Measurements from ENCODE around the gene ATRNL1. TPM values are rescaled to one million over a fixed set of nuclear protein-coding genes. Genes with fewer than 3 reads are reported as not detected.

The ATRNL1 gene
- total and polyA plus RNA-seq, 2 of the 8 experiments (the other 6 are each of a cell fraction or from before 2014, with no cell fraction given), result 5.1 to 17.6 TPM

DNA sequence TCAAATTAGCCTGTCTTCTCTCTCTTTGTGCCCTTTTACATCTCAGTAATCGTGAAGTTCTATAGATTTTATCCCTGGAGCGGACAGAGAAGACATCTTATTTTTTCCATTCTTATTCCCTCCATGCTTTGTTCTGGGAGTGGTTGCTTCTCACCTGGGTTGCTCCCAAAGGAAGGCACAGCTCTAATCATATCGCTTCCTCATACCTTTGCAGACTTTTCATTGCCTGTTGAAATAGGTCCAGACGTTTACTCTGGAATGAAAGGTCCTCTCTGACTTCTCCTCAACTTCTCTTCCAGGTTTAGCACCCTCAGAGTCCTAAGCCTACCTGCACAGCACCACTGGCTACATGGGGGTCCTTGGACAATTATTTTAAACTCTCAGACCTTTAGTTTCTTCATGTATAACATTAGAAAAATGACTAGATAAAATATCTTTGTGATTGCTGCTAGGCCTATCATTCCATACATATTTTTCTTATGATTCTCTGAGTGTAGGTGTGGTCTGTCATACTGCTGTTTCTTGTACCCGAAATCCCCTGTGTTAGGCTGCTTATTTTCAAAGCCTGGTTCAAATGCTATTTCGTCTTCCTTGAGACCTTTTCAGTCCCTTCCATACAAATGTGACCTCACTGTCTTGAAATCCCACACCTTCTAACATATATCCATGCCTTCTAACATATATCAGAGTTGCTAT, 761.7 kb downstream of the ATRNL1 start (continued):
- TF ChIP-seq, protein P1, sequence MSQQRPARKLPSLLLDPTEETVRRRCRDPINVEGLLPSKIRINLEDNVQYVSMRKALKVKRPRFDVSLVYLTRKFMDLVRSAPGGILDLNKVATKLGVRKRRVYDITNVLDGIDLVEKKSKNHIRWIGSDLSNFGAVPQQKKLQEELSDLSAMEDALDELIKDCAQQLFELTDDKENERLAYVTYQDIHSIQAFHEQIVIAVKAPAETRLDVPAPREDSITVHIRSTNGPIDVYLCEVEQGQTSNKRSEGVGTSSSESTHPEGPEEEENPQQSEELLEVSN (IDR thresholded peaks at IDR 0.05), result no peak
- TF ChIP-seq BACH1 (IDR thresholded peaks at IDR 0.05; ENCODE audit: low read length) (no peak), SIRT6 (IDR thresholded peaks at IDR 0.05; ENCODE audit: low read length) (no peak), TAF1 (IDR thresholded peaks at IDR 0.05; ENCODE audit: low read depth, low read length) (no peak), JUND (IDR thresholded peaks at IDR 0.05; ENCODE audit: low read length) (no peak)

Measured in H1 (cell line).